ENCODE results near the gene ZBTB40.

ZBTB40 gene

DNA sequence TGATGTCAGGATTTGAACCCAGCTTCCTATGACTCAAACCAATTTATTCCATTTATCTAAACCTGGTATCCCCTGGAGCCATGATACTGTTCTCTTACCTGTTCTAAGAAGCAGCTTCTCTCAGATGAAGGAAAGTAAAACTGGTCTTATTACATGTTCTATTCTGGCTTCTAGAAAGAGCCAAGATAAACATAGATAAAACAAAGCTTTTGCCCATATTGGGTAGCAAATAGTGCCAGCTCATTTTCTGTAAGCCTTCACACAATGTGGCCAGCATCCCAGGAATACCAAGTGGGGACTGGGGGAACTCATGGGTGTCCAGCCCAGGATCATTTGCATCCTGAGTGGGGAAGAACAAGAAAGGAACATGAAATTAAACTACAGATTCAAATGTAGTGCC is 58.2 kb downstream of the ZBTB40 start:
- DNase-seq = no peak

DNA sequence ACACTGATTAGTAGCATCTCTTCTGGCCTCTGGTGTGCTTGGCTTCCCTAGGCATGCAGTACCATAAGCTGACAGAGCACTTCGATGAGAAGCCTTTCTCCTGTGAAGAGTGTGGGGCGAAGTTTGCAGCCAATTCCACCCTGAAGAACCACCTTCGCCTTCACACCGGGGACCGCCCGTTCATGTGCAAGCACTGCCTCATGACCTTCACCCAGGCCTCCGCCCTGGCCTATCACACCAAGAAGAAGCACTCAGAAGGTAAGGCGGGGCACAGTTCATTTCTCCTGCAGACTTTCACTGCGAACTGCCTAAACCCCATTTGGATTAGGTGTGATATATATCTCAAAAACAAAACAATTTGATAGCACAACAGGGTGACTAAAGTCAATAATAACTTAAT is 61.2 kb downstream of the ZBTB40 start:
- no peak for DNase-seq

DNA sequence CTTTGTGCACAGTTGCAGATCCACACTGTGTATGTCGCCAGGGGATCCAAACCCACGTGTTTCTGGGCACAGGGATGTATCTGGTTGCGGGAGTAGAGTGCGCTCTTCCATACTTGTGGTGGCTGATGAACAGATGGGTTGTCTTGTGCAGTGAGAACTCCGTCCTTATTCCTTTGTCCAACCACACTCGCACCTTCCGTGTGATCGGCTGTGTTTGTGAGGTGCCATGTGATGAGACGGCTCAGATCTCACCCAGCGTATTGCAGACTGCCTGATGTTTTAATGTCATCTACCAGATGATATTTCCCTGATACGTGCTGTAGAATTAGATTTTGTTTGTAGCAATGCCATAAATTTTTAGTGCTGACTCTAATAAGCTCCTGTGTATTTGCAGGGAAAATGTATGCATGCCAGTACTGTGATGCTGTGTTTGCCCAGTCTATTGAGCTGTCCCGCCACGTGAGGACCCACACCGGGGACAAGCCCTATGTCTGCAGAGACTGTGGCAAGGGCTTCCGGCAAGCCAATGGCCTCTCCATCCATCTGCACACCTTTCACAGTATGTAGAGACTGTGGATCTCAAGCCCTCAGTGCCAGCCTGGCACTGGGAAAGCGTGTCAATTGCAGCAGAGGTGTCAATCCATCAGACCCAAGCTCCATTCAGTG is 65.4 kb downstream of the ZBTB40 start:
- no peak for DNase-seq

DNA sequence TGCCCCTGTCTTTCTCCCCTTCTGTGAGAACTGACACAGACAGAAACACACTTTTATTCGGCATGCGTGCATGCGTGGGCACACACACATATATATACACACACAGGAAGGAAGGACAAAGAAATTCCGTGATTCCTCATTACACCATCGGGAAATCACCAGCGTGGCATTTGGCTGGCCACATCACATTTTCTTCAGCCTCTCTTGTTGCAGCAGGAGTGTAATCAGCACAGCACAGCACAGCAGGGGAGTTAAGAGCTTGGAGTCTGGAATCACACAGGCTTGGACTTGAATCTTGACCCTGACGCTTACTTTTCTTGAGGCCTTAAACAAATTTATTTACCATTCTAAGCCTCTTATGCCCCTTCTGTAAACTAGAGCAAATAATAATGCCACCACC is 66.3 kb downstream of the ZBTB40 start:
- DNase-seq = no peak

DNA sequence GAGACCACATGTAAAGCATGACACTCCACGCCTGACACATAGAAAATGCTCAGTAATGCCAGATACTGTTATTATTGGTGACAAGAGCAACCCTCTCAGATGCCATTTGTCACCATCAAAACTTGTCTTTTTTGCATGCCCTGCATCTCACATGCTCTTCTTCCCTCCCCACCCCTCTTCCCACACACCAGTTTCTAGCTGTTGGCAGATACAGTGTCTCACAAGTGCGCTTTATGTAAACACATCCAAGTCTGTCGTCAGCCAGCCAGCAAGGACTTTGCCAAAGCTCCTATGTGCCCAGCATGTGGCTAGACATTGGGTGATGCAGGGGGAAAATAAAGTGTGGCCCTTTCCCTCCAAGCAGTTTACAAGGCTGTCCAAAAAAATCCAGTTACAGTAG is 66.7 kb downstream of the ZBTB40 start:
- no peak for DNase-seq

DNA sequence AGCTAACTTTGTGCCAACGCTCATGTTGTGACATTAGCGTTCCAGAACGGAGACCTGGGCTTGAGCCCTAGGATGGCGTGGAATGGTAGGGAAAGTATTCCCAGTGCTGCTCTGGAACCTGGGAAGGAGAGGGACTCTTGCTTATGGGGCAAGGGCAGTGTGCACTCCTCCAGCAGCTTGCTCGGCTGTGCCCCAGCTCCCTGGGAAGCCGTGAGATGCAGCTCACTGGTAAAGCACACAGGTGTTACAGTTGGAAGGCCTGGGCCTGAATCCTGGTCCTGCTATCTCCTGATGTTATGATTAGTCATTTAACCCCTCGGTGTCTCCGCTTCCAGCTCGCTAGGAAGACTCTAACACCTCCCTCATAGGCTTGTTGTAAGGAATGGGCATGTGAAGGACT is 69.2 kb downstream of the ZBTB40 start:
- no peak for DNase-seq

DNA sequence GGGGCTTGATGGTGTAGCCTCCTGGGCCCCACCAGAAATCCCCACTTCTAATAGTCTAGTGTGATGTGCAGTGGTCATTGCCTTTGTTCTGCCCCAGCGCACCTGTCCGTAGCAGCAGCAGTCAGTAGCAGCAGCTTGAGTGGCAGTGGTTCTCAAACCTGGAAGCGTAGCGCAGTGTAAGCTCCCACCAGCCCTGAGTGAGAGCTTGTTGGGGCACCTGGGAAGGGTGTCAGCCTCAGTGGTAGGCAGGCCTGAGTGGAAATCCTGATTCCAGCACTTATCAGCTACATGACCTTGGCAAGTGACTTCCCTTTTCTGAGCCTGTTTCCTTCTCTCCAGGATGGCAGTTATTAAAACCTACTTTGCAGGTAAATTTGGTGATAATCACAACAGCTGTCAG is 70.0 kb downstream of the ZBTB40 start:
- no peak for DNase-seq

DNA sequence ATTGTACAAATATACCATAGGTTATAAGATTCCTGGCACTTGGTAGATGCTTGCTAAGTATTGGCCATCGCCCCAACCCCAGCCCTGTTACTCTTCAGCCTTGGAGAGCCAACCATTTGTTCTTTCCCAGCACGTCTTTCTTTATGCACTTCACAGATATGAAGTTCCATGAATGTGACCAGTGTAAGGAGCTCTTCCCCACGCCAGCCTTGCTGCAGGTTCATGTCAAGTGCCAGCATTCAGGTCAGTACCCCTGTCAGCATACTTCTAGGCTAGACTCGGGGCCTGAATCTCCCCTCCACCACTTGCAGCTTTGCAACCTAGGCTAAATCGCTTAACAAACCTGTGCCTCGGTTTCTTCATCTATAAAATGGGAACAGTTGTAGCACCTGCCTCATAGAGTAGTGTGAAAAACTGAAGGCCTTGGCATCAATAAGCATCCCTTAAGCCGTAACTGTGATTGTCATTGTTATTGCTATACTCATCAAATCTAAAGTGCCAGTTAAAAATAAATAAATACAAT is 70.6 kb downstream of the ZBTB40 start:
- DNase-seq = no peak

DNA sequence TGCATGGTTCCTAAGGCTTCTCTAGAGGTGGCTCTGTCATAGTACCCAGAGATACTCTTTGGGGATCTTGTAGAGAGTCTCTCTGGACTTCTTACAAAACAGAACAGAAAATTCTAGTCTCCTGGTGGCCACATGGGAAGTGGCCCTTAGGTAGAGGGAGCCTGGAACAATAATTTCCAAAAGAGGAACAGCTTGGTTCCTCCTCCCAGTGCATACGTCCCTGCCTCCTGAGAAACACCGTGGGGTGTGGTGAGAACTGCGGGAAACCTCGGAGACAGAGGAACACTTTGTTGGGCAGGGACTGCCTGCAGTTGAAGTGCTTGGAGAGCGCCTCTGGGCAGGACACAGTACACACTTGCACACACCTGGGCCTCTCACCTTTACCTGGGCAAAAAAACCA is 72.8 kb downstream of the ZBTB40 start:
- no peak for DNase-seq

DNA sequence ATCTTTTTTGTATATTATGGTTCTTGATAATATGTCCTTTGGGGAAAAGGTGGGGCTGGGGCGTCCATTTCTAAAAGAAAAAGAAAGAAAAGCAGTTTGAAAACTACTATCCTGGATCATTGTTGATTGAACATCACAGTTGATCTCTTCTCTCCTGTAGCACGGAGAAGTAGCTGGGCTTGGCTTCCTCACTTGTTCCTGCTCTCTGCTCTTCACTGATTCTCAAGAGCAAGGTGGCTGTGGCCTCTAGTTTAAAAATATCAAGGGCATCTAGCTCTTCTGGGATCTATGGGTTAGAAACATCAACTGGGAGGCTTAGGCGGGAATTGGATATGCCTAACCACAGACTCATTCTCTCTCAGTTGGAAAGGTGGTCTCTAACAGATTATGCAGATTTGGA is 73.6 kb downstream of the ZBTB40 start:
- DNase-seq = no peak

DNA sequence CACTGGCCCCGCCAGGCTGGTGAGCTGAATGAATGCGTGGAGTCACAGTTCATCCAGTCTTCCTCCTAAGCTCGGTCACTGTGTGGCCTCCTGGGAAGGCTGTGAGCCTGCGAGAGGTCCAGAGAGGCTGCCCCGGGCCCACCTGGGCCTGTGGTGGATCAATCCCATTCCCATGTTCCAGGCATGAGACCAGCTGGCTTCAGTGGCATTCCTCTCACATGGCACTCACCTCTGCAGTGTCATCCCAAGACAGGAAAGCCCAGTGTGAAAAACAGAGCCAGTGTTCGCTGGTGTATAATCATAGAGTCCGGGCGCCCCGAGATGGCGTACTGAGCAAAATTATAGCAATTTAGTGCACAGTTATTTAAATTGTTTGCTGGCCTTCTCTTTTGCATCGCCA is 74.0 kb downstream of the ZBTB40 start:
- no peak for DNase-seq

DNA sequence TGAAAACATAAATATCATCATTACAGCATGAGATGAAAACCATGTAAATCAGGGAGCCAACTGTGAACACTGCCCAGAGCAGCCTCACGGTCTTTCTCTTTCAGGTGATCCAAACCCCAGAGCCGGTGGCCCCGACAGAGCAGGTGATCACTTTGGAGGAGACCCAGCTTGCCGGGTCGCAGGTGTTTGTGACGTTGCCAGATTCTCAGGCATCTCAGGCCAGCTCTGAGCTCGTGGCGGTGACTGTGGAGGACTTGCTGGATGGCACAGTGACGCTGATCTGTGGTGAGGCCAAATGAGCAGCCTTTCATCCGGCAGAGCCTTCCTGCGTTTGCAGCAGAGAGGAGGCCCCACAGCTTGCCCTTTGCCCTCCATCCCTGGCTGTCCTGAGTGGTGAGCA is 74.4 kb downstream of the ZBTB40 start:
- DNase-seq = no peak

DNA sequence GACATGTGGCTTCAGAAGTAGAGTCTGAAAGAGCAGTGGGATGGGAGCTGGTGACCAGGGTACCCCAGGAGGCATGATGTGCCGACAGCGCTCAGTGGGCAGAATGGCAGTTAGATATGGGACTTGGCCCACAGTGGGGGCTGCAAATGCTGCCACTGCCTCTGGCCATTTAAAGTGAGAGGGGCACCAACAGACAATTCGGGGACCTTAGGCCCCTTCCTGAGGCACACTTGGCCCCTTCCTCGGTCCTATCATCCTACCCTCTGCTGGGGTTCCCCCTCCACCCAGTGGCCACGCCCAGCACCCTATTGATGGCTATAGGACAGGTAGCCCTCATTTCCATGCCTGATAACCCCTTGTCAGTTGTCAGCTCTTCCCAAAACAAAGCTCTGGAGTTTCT is 75.0 kb downstream of the ZBTB40 start:
- no peak for DNase-seq

DNA sequence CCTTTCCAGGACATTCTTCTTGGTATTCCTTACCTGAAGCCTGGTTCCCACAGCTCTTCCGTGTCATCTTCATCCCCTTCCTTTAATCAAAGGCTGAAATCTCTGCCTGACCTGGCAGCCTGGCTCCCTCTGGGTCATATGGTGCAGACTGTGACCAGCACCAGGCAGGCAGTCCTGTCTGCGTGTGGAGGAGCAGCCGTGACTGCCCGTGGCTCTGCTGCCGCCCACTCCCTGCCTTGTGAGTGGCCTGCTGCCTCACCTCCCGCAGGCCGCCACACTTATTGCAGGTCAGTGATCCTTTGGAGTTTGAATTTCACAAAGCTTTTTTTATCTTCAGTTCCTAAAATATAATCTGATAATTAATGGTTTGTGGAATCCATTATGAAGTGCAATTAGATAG is 75.5 kb downstream of the ZBTB40 start:
- no peak for DNase-seq

DNA sequence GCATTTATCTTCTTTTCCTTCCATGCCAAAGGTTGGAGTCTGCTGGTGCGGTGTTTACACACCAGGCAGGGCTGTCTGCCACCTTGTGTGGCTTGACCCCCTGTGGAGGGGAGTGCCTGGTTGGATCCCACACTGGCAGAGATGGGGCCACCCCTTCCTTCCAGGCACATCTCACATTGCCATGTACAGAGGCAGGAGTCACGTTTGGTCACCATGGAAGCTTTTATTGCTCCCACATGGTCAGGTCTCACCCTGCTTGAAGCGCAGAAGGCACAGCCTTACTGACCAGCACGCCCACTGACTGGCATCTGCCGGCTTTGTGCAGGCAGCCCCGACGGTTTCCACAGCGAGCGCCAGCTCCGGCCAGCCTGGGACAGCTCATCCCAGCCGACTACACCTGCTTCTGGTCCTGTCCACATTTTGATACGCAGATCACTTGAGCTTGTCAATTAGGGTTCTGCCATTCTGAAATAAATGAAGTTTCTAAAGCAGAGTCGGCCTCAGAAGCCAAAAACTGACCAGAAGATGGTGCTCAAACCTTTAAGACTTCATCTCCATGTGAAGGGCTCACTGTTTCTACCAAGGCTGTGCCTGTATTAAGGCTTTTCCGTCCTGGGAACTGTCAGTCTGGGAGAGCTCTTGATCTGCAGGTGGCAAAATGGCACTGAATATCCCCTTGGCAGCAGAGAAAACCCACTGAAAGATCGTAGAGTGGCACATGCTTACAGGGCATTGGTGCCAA is 76.1 kb downstream of the ZBTB40 start:
- no peak for DNase-seq

DNA sequence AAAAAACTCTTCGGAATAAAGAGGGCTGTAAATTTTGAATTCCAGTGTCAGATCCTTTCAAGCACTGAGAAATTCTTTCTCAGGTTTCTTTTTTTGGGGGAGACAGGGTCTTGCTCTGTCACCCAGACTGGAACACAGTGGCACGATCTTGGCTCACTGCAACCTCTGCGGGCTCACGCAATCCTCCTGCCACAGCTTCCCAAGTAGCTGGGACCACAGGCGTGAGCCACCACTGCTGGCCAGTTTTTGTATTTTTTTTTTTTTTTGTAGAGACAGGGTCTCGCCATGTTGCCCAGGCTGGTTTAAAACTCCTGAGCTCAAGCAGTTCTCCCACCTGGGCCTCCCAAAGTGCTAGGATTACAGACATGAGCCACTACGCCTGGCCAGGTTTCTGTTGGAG is 76.8 kb downstream of the ZBTB40 start:
- DNase-seq = no peak

DNA sequence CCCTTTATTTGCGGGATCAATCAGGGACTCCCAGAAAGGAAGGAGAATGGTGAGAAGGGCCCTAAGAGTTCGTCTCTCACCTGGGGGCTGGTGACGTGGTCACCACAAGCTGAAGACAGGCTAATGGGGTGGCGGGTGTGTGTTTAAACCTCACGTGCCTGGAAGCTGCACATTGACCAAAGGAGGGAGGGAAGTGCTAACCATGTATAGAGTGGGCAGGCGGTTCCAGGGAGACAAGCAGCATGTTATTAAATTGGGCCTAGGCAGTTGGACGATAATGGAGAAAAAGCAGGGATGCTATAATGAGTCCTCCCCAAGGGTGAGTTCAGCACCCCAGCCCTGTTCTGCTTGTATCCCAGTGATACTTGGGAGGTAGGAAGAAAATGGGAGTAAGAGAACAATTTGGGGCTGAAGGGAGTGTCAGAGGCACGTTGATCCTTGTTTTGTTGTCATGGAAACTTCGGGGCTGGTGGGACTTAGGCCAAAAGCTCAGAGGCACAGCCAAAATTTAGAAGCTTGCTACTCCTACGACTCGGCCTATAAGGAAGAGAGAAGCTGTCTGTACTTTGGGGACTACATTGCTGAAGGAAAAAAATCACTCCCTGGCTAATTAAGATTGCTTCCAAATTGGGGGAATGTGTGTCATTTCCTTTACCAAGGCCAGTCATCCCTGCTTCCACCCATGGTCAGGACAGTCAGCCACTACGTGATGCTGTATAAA is 78.4 kb downstream of the ZBTB40 start:
- DNase-seq = no peak

DNA sequence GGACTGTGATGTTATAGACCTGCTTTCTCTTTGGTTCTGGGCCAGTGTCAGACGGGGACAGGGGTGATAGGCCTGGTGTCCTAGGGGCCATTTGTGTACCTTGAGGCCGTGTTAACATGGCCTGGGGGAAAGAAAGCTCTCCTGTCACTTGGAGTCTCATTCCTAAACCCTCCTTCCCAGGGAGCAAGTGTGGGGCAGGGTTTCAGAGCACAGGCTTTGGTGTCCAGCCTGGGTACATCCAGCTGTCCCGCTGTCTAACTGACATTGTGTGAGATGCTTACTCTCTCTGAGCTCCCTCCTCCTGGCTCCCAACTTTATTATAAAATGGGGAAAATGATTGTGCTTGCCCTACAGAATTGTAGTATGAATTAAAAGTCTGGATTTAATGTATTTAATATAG is 79.1 kb downstream of the ZBTB40 start:
- DNase-seq = no peak

DNA sequence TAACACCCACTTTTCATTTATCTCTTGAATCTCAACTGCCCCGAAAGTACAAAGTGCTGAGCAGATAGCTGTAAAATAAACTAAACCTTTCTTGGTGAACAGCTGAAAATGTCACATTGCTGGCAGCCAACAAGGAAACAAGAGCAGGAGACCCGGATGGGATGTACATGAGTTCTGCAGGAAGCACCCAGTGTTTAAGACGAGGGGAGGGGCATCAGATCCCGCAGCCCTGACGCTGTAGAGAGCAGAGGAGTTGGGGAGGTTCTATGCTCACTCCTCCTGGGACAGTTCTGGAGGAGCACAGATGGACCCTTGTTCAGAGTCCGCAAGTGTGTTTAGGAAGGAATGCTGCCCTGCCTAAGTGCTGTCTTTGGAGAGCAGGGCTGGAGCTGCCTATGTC is 79.6 kb downstream of the ZBTB40 start:
- no peak for DNase-seq

DNA sequence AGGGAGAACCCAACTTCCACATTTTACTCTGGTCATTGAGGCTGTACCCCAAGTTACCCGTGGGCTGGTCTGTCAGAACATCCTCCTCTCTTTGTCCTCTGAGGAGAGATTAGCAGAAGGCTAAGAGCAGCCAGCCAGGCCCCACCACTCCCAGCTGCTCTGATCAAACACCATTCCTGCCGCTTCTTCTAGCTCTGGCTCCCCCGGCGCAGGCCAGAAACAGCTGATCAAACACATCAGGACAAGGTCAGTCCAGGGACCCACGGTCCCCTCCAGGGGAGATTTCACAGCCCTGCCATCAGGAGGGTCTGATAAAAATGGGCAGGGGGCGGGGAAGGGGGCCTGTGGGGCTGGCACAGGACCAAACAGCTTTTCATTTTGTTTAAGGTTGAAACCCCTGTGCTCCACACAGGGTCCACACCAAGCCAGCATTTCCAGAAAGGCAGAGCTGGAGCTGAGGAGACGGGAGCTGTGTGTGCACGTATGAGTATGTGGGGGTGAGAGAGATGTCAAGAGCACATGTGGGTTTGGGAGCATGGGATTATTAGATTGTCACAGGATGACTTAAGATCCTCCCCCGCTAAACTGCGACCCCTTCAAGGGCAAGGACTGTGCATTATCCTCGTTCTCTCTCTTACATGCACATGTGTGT is 81.7 kb downstream of the ZBTB40 start:
- no peak for DNase-seq

DNA sequence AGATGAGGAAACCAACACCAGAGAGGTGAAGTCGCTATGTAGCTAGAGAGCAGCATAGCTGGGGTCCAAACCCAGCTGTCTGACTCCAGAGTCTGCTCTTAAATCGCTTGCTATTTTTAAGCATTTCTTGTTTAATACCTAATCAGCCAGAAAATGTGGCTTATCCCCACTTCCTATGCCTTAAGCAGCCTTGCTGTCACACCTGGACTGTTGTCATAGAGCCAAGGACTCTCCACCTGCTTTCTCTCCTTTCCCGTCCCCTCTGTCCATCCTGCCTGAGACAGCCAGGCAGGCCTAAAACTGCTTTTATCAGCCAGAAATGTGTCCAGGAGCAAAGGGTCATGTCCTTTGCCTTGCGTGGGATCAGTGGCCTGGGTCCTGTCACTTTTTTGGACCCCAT is 83.3 kb downstream of the ZBTB40 start:
- no peak for DNase-seq

DNA sequence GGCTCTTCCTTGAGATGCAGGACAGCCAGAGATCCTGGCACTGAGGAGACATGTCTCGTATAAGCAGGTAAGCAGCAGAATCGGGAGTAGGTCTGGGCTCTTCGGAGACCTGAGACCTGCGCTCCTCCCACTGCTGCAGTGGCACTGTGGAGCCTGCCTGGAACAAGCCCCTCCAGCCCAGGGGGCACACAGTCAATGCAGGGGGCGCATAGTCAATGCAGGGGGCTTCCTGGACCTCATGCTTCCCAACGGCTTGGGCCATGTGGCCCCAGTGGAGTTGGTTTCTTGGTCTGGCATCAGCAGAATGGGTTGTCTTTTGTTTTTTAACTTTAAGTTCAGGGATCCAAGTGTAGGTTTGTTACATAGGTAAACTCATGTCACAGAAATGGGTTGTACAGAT is 83.7 kb downstream of the ZBTB40 start:
- DNase-seq = no peak

DNA sequence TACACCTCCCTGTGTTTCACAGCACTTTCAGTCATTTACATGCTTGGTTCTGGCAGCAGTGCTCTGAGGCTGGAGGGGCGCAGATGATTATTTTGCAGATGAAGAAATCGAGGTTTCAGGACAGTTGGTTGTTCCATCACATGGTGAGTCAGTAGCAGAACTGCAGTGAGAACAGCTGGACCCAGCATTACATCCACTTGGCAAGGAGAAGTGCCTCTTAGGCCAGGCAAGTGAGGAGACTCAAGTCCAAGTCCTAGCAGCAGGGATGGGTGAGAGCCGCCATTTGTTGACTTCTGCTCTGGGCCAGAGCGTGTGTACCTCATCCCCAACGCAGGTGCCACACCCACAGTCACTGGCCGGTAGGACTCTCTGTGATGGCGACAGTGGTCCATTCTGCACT is 84.9 kb downstream of the ZBTB40 start:
- no peak for DNase-seq

Measured in hematopoietic multipotent progenitor cell treated with erythropoietin and hydrocortisone succinate and interleukin-3 and kit ligand, for 6 days (in vitro differentiated cells).